WTC11 (cell line): ENCODE data around the gene ABHD17C. TPM values are rescaled to one million over a fixed set of nuclear protein-coding genes. Genes with fewer than 3 reads are reported as not detected.

Experiments used
- ATAC-seq: fragments of 200-7000 bp; cut with Tn5 transposase; 2 replicates; pipeline ENCODE4 v1.10.0; 2021; ENCODE audit warnings: mild to moderate bottlenecking, moderate library complexity
- CTCF ChIA-PET: fragments of 300-600 bp; sonication (Branson Sonifier 250); formaldehyde crosslinking; loops from one replicate; lab custom pipeline; 2021; ENCODE audit warnings: antibody characterized with exemption; lab: Charles Lee
- POLR2A ChIA-PET: fragments of 350-600 bp; sonication (Branson Sonifier 250); formaldehyde crosslinking; loops from one replicate; lab custom pipeline; 2021; ENCODE audit warnings: antibody characterized with exemption; lab: Charles Lee
- DNase-seq: peaks from one replicate; pipeline ENCODE4 v3.0.0; 2021; ENCODE audit warnings: low spot score
- H3K27ac Mint-ChIP-seq: 2 replicates; pipeline ENCODE4 v1.8.0; 2021; ENCODE audit warnings: mixed read lengths
- H3K27me3 Mint-ChIP-seq: 2 replicates; pipeline ENCODE4 v1.8.0; 2021; ENCODE audit warnings: low read depth, mild to moderate bottlenecking, moderate library complexity, mixed read lengths
- H3K36me3 Mint-ChIP-seq: 2 replicates; pipeline ENCODE4 v1.8.0; 2021; ENCODE audit warnings: mixed read lengths
- H3K4me1 Mint-ChIP-seq: 2 replicates; pipeline ENCODE4 v1.8.0; 2022; ENCODE audit warnings: mixed read lengths
- H3K4me3 Mint-ChIP-seq: 2 replicates; pipeline ENCODE4 v1.8.0; 2021; ENCODE audit warnings: mild to moderate bottlenecking, moderate library complexity, mixed read lengths
- H3K9me3 Mint-ChIP-seq: 2 replicates; pipeline ENCODE4 v1.8.0; 2021; ENCODE audit warnings: mixed read lengths
- ATF2 ChIP-seq: sonication (generic); formaldehyde crosslinking; IDR thresholded peaks from 2 replicates; pipeline ENCODE4 v1.8.1; 2022; ENCODE audit warnings: low read depth, missing genetic modification reagents, borderline replicate concordance
- ATF6 ChIP-seq: sonication (generic); formaldehyde crosslinking; IDR thresholded peaks from 2 replicates; pipeline ENCODE4 v1.8.1; 2023; ENCODE audit warnings: mild to moderate bottlenecking, missing genetic modification reagents
- CREB1 ChIP-seq: sonication (generic); formaldehyde crosslinking; IDR thresholded peaks from 2 replicates; pipeline ENCODE4 v1.8.0; 2023; ENCODE audit warnings: mild to moderate bottlenecking, missing genetic modification reagents
- CREM ChIP-seq: sonication (generic); formaldehyde crosslinking; IDR thresholded peaks from 2 replicates; pipeline ENCODE4 v1.8.1; 2022; ENCODE audit warnings: mild to moderate bottlenecking, missing genetic modification reagents, moderate library complexity
- E2F1 ChIP-seq: sonication (generic); formaldehyde crosslinking; IDR thresholded peaks from 2 replicates; pipeline ENCODE4 v1.8.0; 2022; ENCODE audit warnings: mild to moderate bottlenecking, missing genetic modification reagents
- EMX1 ChIP-seq: fragments of 250-450 bp; sonication (Bioruptor Pico); IDR thresholded peaks from 2 replicates; pipeline ENCODE4 v1.8.0; 2021; ENCODE audit warnings: mild to moderate bottlenecking
- ETV6 ChIP-seq: sonication (generic); formaldehyde crosslinking; IDR thresholded peaks from 2 replicates; pipeline ENCODE4 v1.8.1; 2022; ENCODE audit warnings: mild to moderate bottlenecking, missing genetic modification reagents
- FOXJ3 ChIP-seq: sonication (generic); formaldehyde crosslinking; IDR thresholded peaks from 2 replicates; pipeline ENCODE4 v1.9.0; 2021; ENCODE audit warnings: missing genetic modification reagents, mild to moderate bottlenecking, borderline replicate concordance
- FOXP1 ChIP-seq: sonication (generic); formaldehyde crosslinking; IDR thresholded peaks from 2 replicates; pipeline ENCODE4 v1.8.0; 2022; ENCODE audit warnings: missing genetic modification reagents, mild to moderate bottlenecking, moderate library complexity, borderline replicate concordance
- FOXP4 ChIP-seq: sonication (generic); formaldehyde crosslinking; IDR thresholded peaks from 2 replicates; pipeline ENCODE4 v1.8.0; 2022; ENCODE audit warnings: mild to moderate bottlenecking, missing genetic modification reagents
- GABPB1 ChIP-seq: sonication (generic); formaldehyde crosslinking; IDR thresholded peaks from 2 replicates; pipeline ENCODE4 v1.8.1; 2023; ENCODE audit warnings: mild to moderate bottlenecking, missing genetic modification reagents
- GRHL2 ChIP-seq: fragments of 250-450 bp; sonication (Bioruptor Pico); IDR thresholded peaks from 2 replicates; pipeline ENCODE4 v1.8.0; 2022; ENCODE audit warnings: mild to moderate bottlenecking, moderate library complexity; ENCODE audit not compliant: insufficient replicate concordance, severe bottlenecking
- GTF2I ChIP-seq: fragments of 250-450 bp; sonication (Bioruptor Pico); conservative IDR thresholded peaks from 2 replicates; pipeline ENCODE4 v1.4.0; 2021; ENCODE audit warnings: mild to moderate bottlenecking
- IRF2 ChIP-seq: sonication (generic); formaldehyde crosslinking; IDR thresholded peaks from 2 replicates; pipeline ENCODE4 v1.8.0; 2022; ENCODE audit warnings: low read depth, missing genetic modification reagents, borderline replicate concordance
- JAZF1 ChIP-seq: fragments of 250-450 bp; sonication (Bioruptor Pico); IDR thresholded peaks from 2 replicates; pipeline ENCODE4 v1.9.0; 2021; ENCODE audit warnings: moderate library complexity, mild to moderate bottlenecking, inconsistent platforms
- NFE2L1 ChIP-seq: sonication (generic); formaldehyde crosslinking; IDR thresholded peaks from 2 replicates; pipeline ENCODE4 v1.8.1; 2023; ENCODE audit warnings: missing genetic modification reagents
- OVOL2 ChIP-seq: fragments of 250-450 bp; sonication (Bioruptor Pico); IDR thresholded peaks from 2 replicates; pipeline ENCODE4 v1.9.0; 2021; ENCODE audit warnings: mild to moderate bottlenecking, borderline replicate concordance
- SMAD3 ChIP-seq: sonication (generic); formaldehyde crosslinking; IDR thresholded peaks from 2 replicates; pipeline ENCODE4 v1.8.0; 2022; ENCODE audit warnings: missing genetic modification reagents, mild to moderate bottlenecking, borderline replicate concordance
- TEAD1 ChIP-seq: sonication (generic); formaldehyde crosslinking; IDR thresholded peaks from 2 replicates; pipeline ENCODE4 v1.8.0; 2022; ENCODE audit warnings: mild to moderate bottlenecking, missing genetic modification reagents
- TP53 ChIP-seq: sonication (generic); formaldehyde crosslinking; IDR thresholded peaks from 2 replicates; pipeline ENCODE4 v1.8.1; 2023; ENCODE audit warnings: mild to moderate bottlenecking, missing genetic modification reagents
- USF2 ChIP-seq: sonication (generic); formaldehyde crosslinking; IDR thresholded peaks from 2 replicates; pipeline ENCODE4 v1.8.1; 2023; ENCODE audit warnings: mild to moderate bottlenecking, missing genetic modification reagents, moderate library complexity
- ZMAT4 ChIP-seq: fragments of 250-450 bp; sonication (Bioruptor Pico); IDR thresholded peaks from 2 replicates; pipeline ENCODE4 v1.9.0; 2021; ENCODE audit warnings: mild to moderate bottlenecking
- ZNF121 ChIP-seq: sonication (generic); formaldehyde crosslinking; IDR thresholded peaks from 2 replicates; pipeline ENCODE4 v1.8.0; 2023; ENCODE audit warnings: missing genetic modification reagents
- ZNF138 ChIP-seq: sonication (generic); formaldehyde crosslinking; conservative IDR thresholded peaks from 2 replicates; pipeline ENCODE4 v1.8.1; 2022; ENCODE audit warnings: mild to moderate bottlenecking, moderate library complexity, missing genetic modification reagents
- total RNA-seq: library from RNA; stranded (reverse); gene quantifications from 3 replicates; pipeline ENCODE4 v1.2.3, GENCODE V29; 2021

Gene ABHD17C
- total RNA-seq, 1 experiment from 2014 or later = 29.0 TPM

- Mint-ChIP-seq H3K36me3 (peaks cover 35% of the 10 kb centered on the region), H3K4me3 (no peak overlapping the region), H3K27me3 (no peaks in the 10 kb centered on the region), H3K4me1 (peaks cover 27% of the 10 kb centered on the region), H3K9me3 (peaks cover 33% of the 10 kb centered on the region), H3K27ac (peak overlapping the region; percentile 67; the same call in 1 of the 2 replicates)
- ATAC-seq = no peak
- ChIA-PET POLR2A (no interaction called here), CTCF (no interaction called here)
- TF ChIP-seq GABPB1 (CRISPR knock-in tag) (no peak), NFE2L1 (CRISPR knock-in tag) (no peak), JAZF1 (CRISPR knock-in tag) (no peak), ZNF121 (CRISPR knock-in tag) (no peak), FOXP1 (CRISPR knock-in tag) (no peak), IRF2 (no peak), CREM (no peak), SMAD3 (CRISPR knock-in tag) (no peak), FOXP4 (CRISPR knock-in tag) (no peak), USF2 (CRISPR knock-in tag) (no peak), FOXJ3 (CRISPR knock-in tag) (no peak), TP53 (CRISPR knock-in tag) (no peak), ZNF138 (CRISPR knock-in tag) (no peak), GTF2I (CRISPR knock-in tag) (no peak), E2F1 (CRISPR knock-in tag) (no peak)
- DNase-seq = no peak
These were observed 32.5 kb downstream of the ABHD17C start for GRCh38 chr15:80727596-80727995.

- Mint-ChIP-seq H3K27ac (no peak overlapping the region), H3K27me3 (no peaks in the 10 kb centered on the region), H3K36me3 (peaks cover 19% of the 10 kb centered on the region), H3K4me3 (no peak overlapping the region), H3K4me1 (peaks cover 42% of the 10 kb centered on the region), H3K9me3 (peaks cover 16% of the 10 kb centered on the region)
- ChIA-PET CTCF (no interaction called here), POLR2A (no interaction called here)
- ATAC-seq = no peak
- no peak for DNase-seq
- no peak for TF ChIP-seq ATF6 (CRISPR knock-in tag)
- no peak for TF ChIP-seq GRHL2 (CRISPR knock-in tag)
- no peak for TF ChIP-seq ZNF121 (CRISPR knock-in tag)
- no peak for TF ChIP-seq TEAD1 (CRISPR knock-in tag)
- no peak for TF ChIP-seq ATF2 (CRISPR knock-in tag)
- TF ChIP-seq ZMAT4 = no peak
- TF ChIP-seq ETV6 (CRISPR knock-in tag) = no peak
- TF ChIP-seq E2F1 (CRISPR knock-in tag) = no peak
- TF ChIP-seq FOXJ3 (CRISPR knock-in tag) = no peak
- TF ChIP-seq SMAD3 (CRISPR knock-in tag) = no peak
- no peak for TF ChIP-seq OVOL2 (CRISPR knock-in tag)
- TF ChIP-seq EMX1 (CRISPR knock-in tag) = no peak
- TF ChIP-seq FOXP4 (CRISPR knock-in tag) = no peak
- TF ChIP-seq CREB1 = no peak
These were observed 35.3 kb downstream of the ABHD17C start for GRCh38 chr15:80730387-80730786.
